ENCODE data around the gene AGTRAP.

- TF ChIP-seq ZNF274 (IDR thresholded peaks at IDR 0.05; ENCODE audit: low read depth, low read length) (no peak), YY1 (IDR thresholded peaks at IDR 0.05; ENCODE audit: insufficient read depth, insufficient read length) (no peak), SUZ12 (IDR thresholded peaks at IDR 0.05; ENCODE audit: extremely low read depth, insufficient read depth, insufficient read length) (no peak)
Measured at GRCh38 chr1:11790101-11790879, 54.4 kb downstream of the AGTRAP start.
